NCI-H2081 treated with DMSO at 0.1 percent for 48 hours (cell line): ENCODE data around the gene FLNB.
"Not testable (repeated sequence)": the region's sequence is repeated elsewhere in the genome, so short reads cannot be mapped to it uniquely, and the experiment has no call there.

Experiments used
- DNase-seq: peaks from one replicate; lab custom pipeline; 2025; lab: John Stamatoyannopoulos, UW

The FLNB gene

GRCh38 chr3:58032186-58032585, 24.0 kb downstream of the FLNB start:
- DNase-seq: no peak

DNA sequence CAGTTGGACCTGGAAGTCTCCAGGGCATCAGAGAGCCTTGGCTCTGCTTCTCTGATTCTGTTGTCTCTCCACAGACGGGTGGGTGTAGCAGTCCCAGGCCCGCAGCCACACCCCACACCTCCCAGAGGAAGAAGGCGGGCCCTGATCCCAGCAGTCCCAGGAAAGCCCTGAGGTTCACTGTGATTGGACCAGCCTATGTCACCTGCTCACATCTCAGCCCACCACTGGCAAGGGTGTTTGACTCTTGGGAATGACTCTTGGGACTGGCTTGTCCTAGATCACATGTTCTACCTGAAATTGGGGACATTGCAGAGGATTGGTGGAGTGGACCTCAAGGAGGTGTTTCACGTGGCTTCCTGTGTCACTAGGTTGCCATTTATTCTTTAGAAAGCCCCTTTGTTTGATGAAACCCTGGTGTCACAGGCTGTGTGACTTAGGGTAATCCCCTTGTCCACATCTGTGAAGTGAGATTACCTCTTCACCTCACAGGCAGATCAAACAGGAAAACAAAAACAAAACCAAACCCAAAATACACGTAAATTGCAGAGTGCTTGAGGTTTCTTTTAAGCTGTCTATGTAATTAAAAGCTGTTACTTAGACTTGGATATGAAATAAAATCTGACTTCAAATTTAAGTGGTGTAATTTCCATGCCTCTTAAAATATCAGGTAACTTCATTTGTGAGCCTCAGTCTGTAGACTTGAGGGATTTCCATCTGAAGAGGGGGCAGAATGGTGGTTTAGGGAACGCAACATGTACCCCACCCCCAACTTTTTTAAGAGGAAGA, 26.7 kb downstream of the FLNB start:
- no peak for DNase-seq

DNA sequence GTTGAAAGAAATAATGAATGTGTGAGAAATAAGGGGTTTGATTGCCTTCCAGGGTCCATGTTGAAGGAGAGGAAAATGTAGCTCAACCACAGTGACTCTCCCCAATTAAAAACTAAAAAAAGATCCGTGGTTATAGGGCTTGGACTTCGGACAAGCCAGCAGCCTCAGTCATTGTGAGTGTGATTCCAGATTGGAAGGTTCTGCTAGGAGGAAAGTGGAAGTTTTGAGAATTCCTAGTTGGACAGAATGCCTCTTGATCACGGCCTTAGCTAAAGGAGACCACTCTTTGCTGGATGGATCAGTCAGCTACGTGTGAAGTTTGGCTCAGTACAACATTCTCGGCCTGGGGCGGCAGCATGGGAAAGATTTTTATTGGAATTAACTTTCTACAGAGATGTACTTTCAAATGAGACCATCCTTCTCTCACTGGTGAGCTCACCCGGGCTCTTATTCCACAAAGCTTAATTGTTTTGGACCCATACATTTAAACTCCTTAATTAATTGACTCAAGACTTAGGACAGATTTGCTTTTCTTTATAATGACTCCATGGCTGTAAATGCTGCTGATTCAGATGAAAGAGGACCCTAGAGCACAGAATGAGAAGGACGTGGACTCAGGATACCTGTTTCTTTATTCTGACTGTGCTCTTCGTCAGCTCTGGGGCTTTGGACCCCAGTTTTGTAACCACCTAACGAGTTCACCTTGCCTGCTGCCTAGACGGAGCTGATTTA, 27.5 kb downstream of the FLNB start:
- DNase-seq: no peak

DNA sequence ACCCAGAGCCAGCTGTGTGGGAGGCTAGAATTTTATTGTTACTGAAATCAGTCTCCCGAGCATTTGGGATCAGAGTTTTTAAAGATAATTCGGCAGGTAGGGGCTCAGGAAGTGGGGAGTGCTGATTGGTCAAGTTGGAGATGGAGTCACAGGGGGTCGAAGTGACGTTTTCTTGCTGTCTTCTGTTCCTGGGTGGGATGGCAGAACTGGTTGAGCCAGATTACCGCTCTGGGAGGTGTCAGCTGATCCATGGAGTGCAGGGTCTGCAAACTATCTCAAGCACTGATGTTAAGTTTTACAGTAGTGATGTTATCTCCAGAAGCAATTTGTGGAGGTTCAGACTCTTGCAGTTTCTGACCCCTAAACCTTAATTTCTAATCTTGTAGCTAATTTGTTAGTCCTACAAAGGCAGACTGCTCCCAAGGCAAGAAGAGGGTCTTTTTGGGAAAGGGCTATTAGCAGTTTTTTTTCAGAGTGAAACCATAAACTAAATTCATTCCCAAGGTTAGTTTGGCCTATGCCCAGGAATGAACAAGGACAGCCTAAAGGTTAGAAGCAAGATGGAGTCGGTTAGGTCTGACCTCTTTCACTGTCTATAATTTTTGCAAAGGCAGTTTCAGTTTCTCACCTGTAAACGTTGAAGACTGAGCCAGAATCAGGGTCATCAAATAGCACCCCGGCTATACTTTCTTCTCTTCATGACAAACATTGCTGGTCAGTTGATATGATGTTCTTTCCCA, 28.2 kb downstream of the FLNB start:
- DNase-seq: no peak

- no peak for DNase-seq
Observed at GRCh38 chr3:58037141-58037910, 29.1 kb downstream of the FLNB start.

DNA sequence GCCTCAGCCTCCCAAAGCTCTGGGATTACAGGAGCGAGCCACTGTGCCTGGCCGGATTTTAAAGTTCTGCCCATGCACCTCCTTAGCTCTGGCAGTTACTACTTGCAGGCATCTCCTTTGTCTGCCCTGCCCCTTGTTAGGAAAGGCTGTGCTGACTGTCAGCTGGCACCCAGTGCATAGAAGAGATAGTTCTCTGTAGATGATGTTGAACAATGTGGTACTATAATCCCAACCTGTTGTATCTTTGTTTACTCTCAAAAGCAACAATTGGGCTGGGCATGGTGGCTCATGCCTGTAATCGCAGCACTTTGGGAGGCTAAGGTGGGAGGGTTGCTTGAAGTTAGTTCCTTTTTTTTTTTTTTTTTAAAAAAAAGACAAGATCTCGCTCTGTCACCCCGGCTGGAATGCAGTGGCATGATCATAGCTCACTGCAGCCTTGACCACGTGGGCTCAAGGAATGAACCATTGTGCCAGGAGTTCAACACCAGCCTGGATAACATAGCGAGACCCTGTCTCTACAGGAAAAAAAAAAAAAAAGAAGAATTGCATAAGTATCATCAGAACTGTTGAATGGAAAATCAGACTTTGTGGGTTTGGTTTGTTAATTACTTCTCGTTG, 30.6 kb downstream of the FLNB start:
- DNase-seq: no peak

DNA sequence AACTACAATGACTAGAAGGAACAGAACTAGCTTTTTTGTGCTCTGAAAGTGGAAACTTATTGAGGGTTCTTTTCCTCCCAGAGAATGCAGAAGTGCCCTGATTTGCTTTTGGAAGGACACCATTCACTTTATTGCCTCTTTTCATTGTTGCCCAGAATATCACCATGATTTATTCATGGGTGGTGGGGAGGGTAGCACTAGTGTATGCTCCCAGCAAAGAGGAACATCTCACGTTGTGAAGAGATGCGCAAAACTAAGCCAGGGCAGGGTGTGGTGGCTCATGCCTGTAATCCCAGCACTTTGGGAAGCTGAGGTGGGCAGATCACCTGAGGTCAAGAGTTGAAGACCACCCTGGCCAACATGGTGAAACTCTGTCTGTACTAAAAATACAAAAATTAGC, 31.4 kb downstream of the FLNB start:
- DNase-seq: no peak

DNA sequence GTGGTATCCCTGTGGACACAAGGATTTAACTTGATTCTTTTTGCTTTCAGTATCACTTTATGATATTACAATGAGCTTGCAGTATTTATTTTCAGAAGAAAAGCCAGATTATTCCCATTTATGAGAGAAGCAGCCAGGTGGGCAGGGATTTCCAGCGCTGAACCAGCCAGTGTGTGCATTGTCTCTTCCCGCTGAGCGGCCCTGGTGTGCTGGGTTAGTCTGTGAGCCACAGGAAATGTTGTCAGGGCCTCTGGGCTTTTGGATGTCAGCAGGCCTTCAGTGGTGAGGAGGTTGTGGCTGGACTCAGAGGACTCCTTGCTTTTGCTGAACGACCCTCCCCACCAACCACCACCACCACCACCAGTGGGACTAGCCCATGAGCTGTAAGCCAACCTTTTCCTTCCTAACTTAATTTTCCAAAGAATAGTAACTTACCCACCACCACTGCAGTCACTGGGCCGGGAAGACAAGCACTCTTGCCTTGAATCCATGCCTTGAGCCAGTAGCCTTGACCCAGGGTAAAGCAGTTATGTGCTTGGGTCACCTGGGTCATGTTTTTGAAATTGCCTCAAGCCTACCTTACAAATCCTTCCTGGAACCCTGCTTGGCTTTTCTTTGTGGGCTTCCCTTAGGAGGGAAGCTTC, 33.1 kb downstream of the FLNB start:
- no peak for DNase-seq

GRCh38 chr3:58041826-58042324, 33.7 kb downstream of the FLNB start:
- DNase-seq: no peak

DNA sequence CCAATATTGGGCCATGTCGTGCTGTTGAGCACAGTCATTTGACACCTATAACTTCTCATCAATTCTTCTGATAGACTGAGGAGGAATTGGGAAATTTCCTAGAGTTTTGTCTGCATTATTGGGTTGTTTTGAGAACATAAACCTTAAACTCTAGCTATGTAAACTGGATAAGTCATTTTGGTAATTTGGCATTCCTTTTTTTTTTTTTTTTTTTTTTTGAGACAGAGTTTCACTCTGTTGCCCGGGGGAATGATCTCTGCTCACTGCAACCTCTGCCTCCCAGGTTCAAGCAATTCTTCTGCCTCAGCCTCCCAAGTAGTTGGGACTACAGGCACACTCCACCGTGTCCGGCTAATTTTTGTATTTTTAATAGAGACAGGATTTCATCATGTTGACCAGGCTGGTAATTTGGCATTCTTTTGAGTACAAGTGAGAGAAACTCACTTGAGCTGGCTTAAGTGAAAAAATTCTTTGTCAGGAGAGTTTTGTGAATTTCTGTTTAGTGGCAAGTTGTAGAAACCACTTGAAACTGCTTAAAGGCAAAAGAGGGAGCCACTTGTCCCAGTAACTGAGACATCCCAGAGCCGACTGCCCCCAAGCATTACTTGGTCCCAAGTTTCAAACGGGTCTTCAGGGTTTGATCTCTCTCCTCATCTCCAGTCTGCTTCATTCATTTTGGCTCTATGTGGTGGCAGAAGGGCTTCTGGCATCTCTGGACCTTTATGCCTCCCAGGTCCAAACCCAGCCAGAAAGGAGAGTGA, 34.9 kb downstream of the FLNB start:
- no peak for DNase-seq

DNA sequence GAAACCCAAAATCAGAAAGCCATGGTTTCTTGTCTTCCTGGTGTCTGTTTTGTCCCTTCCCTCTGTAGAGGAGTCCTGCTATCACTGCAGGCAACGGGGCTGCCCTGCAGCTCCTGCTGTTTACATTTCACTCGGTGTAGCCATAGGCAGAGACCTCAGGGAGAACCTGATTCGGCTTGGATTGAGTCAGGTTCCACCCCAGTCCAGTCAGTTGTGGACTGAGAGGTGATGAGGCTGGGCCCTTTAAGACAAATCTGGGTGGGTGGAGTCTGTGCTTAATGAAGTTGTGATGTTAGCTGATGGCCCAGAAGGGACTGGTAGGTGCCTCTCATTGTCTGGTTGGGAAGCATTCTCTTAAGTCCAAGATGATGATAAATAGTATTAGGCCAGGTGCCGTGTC, 35.7 kb downstream of the FLNB start:
- DNase-seq: no peak

DNA sequence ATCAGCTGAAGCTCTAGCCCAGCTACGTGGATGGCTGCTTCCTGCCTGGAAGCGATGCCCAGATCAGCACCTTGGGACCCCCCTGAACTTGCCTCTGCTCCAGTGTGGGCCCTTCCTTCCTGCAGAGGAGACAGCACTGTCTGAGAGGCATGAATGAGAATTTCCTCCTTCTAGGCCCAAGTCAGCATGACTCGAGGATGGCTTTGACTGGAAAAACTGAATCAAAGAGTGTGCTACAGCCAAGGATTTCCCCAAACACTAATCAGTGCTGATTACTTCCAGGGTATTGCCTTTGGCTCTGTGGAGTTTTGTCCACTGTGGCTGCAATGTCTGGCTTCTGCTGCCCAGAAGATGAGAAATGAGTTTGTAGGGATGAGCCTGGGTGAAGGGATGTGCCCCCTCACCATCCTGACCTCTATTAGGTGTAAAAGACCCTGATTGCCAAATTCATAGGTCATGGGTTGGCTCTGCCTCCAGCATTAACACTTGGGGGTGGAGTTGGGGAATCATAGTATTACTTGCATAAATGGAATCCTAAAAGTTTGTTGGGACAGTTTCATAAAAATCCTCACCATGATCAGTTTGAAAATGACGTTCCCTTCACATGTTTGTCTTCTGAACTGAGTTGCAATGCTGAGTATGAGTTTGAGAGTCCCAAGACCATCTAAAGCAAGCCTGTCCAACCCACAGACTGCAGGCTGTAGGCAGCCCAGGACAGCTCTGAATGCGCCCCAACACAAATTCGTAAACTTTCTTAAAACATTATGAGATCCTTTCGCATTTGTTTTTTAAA, 36.7 kb downstream of the FLNB start:
- no peak for DNase-seq

GRCh38 chr3:58047826-58048225, 39.6 kb downstream of the FLNB start:
- DNase-seq: no peak

DNA sequence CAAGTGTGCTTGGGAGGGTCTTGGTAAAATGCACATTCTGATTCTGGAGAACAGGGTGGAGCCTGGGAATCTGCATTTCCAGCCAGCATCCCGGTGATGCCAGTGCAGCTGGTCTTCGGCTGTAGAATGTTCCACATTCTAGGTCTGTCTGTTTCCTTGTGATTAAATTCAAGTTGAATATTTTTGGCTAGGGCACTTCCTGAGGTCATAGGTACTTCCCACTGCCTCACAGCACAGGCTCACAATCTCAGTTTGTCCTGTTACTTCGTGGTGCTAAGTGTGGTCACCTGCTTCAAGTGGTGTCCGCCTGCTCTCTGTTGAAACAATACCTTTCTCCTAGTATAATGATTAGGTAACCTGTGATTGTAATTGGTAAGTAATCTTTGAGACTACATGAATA, 40.1 kb downstream of the FLNB start:
- no peak for DNase-seq

- no peak for DNase-seq
Observed at GRCh38 chr3:58049143-58049785, 41.0 kb downstream of the FLNB start.

DNA sequence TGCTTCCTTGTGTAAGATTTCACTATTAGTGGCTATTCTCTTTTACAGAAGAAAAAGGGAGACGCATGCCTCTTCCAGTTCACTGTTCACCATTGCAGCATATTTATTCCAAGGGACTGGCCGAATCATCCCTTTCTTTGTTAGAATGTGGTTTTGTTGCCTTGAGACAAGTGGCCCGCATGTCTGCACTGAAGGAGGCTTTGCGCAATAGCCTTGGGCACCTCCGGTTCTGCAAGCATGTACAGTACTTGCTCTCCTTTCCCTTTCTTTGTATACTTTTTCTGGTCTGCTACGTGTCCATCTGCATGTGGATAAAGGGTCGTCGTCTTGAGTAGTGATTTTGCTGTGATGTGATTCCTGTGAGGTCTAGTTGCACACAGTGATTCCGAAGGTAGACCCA, 43.0 kb downstream of the FLNB start:
- DNase-seq: no peak

GRCh38 chr3:58051658-58052261, 43.5 kb downstream of the FLNB start:
- DNase-seq: not testable (repeated sequence)
